GM18909 (cell line): ENCODE data around the gene CDYL.

Experiments used
- ATAC-seq: cut with Tn5 transposase; IDR thresholded peaks from one replicate; pipeline ENCODE4 v1.9.1; 2021; ENCODE audit warnings: mild to moderate bottlenecking; ENCODE audit not compliant: unreplicated experiment, poor library complexity

CDYL gene

GRCh38 chr6:4903751-4904370, 127.7 kb downstream of the CDYL start:
- no peak for ATAC-seq

- no peak for ATAC-seq
Observed at GRCh38 chr6:4904461-4905025, 128.3 kb downstream of the CDYL start.

DNA sequence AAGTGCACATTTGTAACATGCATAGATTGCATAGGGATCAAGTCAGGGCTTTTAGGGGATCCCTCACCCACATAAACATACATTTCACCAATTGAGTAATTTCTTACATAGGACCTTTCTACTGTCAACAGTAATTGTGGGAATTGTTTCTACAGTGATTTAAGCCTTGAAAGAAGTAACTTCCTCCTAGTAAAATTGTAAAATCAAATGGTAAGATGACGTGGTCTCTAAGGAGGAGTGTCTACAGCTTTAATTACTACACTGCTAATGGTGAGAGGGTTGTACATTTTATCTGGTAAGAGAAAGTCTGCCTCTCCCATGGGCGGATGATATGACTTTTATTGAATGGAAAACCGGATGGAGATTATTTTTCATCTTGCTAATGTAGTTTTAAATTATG, 129.6 kb downstream of the CDYL start:
- ATAC-seq, result no peak

DNA sequence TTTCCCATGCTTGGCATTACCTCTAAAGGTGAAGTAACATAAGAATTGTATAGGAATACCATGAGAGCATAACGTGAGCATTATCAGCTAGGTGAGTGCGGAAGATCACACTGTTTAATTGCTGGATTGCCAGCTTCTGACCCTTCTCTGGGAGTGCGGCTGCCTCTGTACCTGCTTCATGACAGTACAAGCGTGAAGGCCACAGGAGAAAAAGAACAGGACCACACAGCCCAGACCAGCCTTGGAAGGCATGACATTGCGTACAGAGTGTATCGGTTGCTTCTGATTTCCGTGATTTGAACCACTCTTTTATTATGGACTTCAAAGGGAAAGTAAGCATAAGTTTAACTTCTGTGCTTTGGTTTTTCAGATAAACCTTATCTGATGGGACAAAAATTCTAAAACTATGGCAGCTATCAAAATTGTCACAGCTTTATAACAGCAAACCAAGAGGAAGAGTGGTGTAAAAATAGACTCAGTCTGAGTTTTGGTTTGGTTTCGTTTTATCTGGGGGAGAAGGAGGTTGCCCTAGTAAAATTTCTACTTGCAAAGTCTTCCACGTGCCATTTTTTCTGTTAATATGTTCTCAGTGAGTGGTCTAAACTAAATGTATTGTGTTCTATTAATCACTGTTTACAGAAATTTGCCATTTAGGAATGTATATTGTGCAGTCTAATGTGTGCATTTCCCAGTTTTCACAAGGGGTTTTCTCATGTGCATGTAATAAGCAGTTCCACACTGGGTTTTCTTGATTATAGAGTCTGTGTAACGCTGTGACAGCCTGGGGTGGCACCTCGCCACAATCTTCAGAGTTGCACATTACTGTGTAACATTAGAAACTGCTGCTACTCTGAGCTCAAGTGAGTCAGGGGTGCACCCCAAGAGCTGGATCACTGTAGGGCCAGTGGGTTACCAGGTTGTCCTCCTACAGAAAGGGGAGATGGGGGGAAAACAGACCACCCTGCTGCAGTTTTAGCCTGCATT, 130.4 kb downstream of the CDYL start:
- ATAC-seq, result peak; percentile 60

- ATAC-seq, result no peak
Observed at GRCh38 chr6:4907602-4908001, 131.4 kb downstream of the CDYL start.

DNA sequence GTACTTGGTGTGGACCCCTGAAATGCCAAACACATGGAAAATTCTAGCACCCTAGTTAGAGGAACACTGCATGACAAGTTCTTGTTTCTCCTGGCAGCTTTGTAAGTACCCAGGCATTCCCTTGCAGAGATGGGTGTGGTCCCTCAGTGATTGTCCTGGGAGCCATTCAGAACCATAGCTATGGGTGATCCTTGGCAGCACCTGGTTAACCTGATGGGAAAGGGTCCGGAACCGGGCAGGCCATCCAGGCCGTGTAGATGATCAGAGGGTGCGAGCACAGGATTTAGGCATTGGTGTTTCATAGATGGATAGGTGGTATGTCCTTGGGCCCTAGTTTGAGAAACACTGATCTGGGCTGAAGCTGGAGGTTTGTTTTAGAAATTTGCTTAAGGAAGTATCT, 131.9 kb downstream of the CDYL start:
- ATAC-seq, result no peak

GRCh38 chr6:4909063-4909706, 133.0 kb downstream of the CDYL start:
- ATAC-seq, result no peak

GRCh38 chr6:4910037-4910760, 134.0 kb downstream of the CDYL start:
- ATAC-seq, result no peak

DNA sequence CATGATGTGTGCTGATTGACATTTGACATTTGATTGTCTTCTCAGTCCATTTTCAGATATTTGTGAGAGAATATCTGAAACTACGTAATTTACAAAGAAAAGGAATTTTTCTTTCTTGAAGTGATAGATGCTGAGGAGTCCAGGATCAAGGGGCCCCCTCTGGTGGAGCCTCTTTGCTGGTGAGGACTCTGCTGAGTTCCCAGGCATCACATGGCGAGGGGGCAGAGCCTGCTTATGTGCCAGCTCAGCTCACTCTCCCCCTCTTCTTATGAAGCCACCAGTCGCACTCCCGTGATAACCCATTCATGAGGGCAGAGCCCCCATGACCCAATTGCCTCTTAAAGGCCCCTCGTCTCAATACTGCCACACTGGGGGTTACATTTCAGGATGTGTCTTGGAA, 136.4 kb downstream of the CDYL start:
- no peak for ATAC-seq

- no peak for ATAC-seq
Observed at GRCh38 chr6:4913705-4914419, 137.7 kb downstream of the CDYL start.

DNA sequence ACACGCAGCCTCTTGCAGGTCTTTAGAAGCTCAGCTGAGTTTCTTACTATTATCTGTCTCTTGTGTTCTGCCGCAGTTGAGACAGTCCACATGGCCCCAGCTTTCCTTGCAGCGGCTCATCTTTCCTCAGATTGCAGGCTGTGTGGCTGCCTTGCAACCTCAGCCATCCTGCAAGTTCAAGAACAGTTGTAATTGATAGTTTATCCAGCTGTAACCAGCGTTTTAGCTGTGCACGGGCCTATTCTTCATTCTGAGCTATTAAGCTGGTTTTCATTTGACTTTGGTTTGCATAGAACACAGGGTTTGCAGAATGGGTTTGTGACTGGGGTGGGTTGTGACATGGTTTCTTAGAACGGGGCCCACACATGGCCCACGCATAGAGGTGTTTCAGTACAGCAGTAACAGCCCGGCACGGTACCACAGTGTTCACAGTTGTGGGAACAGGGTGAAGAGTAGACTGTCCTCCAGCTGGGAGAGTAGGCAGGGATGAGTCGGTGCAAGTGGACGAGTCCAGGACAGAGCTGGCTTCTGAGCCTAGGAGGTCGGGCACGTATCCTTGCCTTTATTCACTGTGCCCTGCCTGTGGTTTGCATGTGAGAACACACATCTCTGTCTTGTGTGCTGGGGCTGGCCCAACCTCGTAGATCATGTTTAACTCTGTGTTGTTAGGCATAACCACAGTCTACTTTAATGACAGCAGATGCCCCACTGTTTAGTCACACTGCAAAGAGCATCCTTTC, 138.4 kb downstream of the CDYL start:
- ATAC-seq, result no peak

GRCh38 chr6:4916954-4917561, 140.9 kb downstream of the CDYL start:
- ATAC-seq, result no peak

- ATAC-seq, result no peak
Observed at GRCh38 chr6:4920914-4921410, 144.8 kb downstream of the CDYL start.

GRCh38 chr6:4922488-4923037, 146.4 kb downstream of the CDYL start:
- no peak for ATAC-seq

GRCh38 chr6:4923081-4923480, 146.9 kb downstream of the CDYL start:
- ATAC-seq, result no peak

- ATAC-seq, result no peak
Observed at GRCh38 chr6:4924661-4925271, 148.6 kb downstream of the CDYL start.

- no peak for ATAC-seq
Observed at GRCh38 chr6:4925580-4925979, 149.4 kb downstream of the CDYL start.

DNA sequence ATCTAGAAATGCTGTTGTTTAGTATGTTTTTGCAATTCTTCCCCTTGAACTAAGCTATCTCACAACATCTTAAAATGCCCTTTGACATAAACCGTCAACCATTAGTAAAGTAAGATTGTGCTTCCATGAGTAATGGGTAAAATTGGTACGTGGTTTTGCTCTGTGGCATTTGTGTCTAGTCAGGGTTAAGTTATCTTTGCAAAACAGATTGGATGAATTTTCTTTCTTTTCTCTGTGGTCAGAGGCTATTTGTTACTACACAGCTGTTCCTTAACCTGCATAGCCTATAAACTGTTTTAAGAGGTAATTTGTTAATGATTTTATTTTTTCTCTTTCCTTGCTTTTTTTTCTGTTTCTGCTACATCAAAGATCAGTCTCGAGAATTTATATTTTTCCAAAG, 152.2 kb downstream of the CDYL start:
- no peak for ATAC-seq
